Natural killer cell (primary cell): Measurements from ENCODE around the gene ARNT2. TPM values are rescaled to one million over a fixed set of nuclear protein-coding genes. Genes with fewer than 3 reads are reported as not detected.
"Not testable (repeated sequence)": the region's sequence is repeated elsewhere in the genome, so short reads cannot be mapped to it uniquely, and the experiment has no call there.

ENCODE experiments used
- ATAC-seq, 3 donors: fragments of 150-1000 bp in 2 of 3; fragments of 200-7000 bp in 1 of 3; cut with Tn5 transposase; 1 replicate in 1 of 3; 2 replicates in 2 of 3; pipeline ENCODE4 v1.10.0; 2021; ENCODE audit warnings: mild to moderate bottlenecking in 2 of 3, moderate library complexity in 2 of 3
- DNase-seq, 2 donors: peaks; one replicate each; pipeline versions ENCODE4 v3.0.0 to v3.0.0-alpha.2; 2013 to 2021; ENCODE audit warnings: mixed read lengths in 1 of 2
- H3K27ac ChIP-seq: one replicate; pipeline ENCODE4 v1.5.1; 2013; ENCODE audit warnings: mild to moderate bottlenecking, low read length
- H3K27me3 ChIP-seq: one replicate; pipeline ENCODE4 v1.6.1; 2013; ENCODE audit warnings: low read length; ENCODE audit not compliant: control insufficient read depth, insufficient read depth
- H3K36me3 ChIP-seq: one replicate; pipeline ENCODE4 v1.6.1; 2013; ENCODE audit warnings: low read length; ENCODE audit not compliant: control insufficient read depth, insufficient read depth
- H3K4me1 ChIP-seq: one replicate; pipeline ENCODE4 v1.6.1; 2013; ENCODE audit warnings: low read length; ENCODE audit not compliant: control insufficient read depth, insufficient read depth
- H3K4me3 ChIP-seq: one replicate; pipeline ENCODE4 v1.5.1; 2013; ENCODE audit warnings: low read length
- H3K9me3 ChIP-seq: one replicate; pipeline ENCODE4 v1.6.1; 2013; ENCODE audit warnings: low read length; ENCODE audit not compliant: control insufficient read depth, insufficient read depth
- H3K27ac Mint-ChIP-seq, 2 donors: one replicate each; pipeline ENCODE4 v1.8.0; 2022; ENCODE audit warnings: mild to moderate bottlenecking in 2 of 2, mixed read lengths in 2 of 2, moderate library complexity in 1 of 2
- H3K27me3 Mint-ChIP-seq, 2 donors: one replicate each; pipeline ENCODE4 v1.8.0; 2022; ENCODE audit warnings: low read depth in 2 of 2, mixed read lengths in 2 of 2
- H3K36me3 Mint-ChIP-seq: one replicate; pipeline ENCODE4 v1.8.0; 2022; ENCODE audit warnings: mixed read lengths
- H3K4me1 Mint-ChIP-seq, 2 donors: one replicate each; pipeline ENCODE4 v1.8.0; 2022; ENCODE audit warnings: mixed read lengths in 2 of 2
- H3K4me3 Mint-ChIP-seq: one replicate; pipeline ENCODE4 v1.8.0; 2022; ENCODE audit warnings: mild to moderate bottlenecking, moderate library complexity, mixed read lengths
- H3K9me3 Mint-ChIP-seq, 2 donors: one replicate each; pipeline ENCODE4 v1.8.0; 2022; ENCODE audit warnings: mixed read lengths in 2 of 2
- WGBS: methylation state at CpG from one replicate; pipeline ENCODE4 v1.1.7; 2013; ENCODE audit warnings: missing lambda C conversion rate; ENCODE audit not compliant: insufficient coverage; 5-methylcytosine and 5-hydroxymethylcytosine counted together
- intact Hi-C: fragments of 100-400 bp; cut with micrococcal nuclease; formaldehyde crosslinking; loops from one replicate; pipeline ENCODE4 v1.14.2; 2022
- total RNA-seq, 4 donors: library from RNA; stranded (reverse); fragments of 120-200 nt in 1 of 4; gene quantifications; one replicate each; pipeline versions ENCODE4 v1.2.3 to v1.2.4, GENCODE V29; 2013 to 2022
- TF ChIP-seq, protein P1 (sequence below): fragments of 200-600 bp; IDR thresholded peaks from one replicate; pipeline ENCODE4 v1.8.0; 2022; ENCODE audit warnings: antibody characterized with exemption

ARNT2 gene
- total RNA-seq, 3 donors from 2014 or later (not counting 1 experiment from before 2014, with no cell fraction given), result not detected

DNA sequence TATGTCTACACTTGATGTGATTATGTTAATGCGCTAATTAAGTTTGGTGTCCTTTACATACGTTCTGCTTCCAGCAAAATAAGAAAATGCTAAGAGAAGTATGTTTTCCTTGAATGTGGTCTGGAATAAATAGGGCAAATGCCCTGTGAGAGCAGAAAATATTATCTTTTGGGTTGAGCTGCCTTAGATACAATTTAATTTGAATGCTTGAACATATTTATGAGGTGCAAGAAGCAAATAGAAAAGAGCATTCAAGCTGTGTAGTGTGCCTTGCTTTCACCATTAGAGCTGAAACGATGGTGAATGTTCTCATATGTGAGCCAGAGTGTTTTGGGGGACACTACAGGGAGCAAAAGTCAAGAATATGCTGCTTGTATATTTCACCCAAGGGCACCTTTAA is 15.9 kb upstream of the ARNT2 start:
- Histone ChIP-seq H3K9me3 (no peaks in the 10 kb centered on the region), H3K4me3 (no peak overlapping the region), H3K27ac (no peak overlapping the region), H3K36me3 (no peaks in the 10 kb centered on the region), H3K27me3 (no peaks in the 10 kb centered on the region), H3K4me1 (no peaks in the 10 kb centered on the region)
- TF ChIP-seq, protein P1, sequence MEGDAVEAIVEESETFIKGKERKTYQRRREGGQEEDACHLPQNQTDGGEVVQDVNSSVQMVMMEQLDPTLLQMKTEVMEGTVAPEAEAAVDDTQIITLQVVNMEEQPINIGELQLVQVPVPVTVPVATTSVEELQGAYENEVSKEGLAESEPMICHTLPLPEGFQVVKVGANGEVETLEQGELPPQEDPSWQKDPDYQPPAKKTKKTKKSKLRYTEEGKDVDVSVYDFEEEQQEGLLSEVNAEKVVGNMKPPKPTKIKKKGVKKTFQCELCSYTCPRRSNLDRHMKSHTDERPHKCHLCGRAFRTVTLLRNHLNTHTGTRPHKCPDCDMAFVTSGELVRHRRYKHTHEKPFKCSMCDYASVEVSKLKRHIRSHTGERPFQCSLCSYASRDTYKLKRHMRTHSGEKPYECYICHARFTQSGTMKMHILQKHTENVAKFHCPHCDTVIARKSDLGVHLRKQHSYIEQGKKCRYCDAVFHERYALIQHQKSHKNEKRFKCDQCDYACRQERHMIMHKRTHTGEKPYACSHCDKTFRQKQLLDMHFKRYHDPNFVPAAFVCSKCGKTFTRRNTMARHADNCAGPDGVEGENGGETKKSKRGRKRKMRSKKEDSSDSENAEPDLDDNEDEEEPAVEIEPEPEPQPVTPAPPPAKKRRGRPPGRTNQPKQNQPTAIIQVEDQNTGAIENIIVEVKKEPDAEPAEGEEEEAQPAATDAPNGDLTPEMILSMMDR, result no peak
- Mint-ChIP-seq H3K36me3 (no peaks in the 10 kb centered on the region), H3K4me3 (no peak overlapping the region), H3K27ac (no peak overlapping the region), H3K9me3 (no peaks in the 10 kb centered on the region), H3K27me3 (peaks cover 3 to 30% of the 10 kb centered on the region in 2 donors), H3K4me1 (no peaks in the 10 kb centered on the region)
- WGBS, result 59% methylated on average over 3 of the region's 3 CpGs
- no peak for ATAC-seq
- no peak for DNase-seq
- intact Hi-C loops, result no loop called here

DNA sequence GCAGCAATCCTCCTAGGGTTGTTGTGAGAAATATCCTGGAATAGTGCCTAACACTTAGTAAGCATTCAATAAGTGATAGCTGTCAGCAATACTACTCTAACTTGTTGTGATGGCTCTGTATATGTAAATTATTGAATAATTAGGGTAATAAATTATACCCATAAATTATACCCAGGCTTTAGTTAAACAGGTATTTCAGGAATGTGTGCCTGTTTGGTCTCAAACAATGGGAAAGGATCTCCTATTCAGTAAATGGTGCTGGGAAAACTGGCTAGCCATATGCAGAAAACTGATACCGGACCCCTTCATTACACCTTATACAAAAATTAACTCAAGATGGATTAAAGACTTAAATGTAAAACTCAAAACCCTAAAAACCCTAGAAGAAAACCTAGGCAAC is 14.8 kb upstream of the ARNT2 start:
- Mint-ChIP-seq H3K36me3 (no peaks in the 10 kb centered on the region), H3K27ac (no peak overlapping the region), H3K4me1 (no peaks in the 10 kb centered on the region), H3K27me3 (peaks cover 6 to 36% of the 10 kb centered on the region in 2 donors), H3K9me3 (no peaks in the 10 kb centered on the region), H3K4me3 (no peak overlapping the region)
- H3K4me1 ChIP-seq, result no peaks in the 10 kb centered on the region
- 100% methylated on average over 1 of the region's 1 CpG for WGBS
- ATAC-seq (no peak), DNase-seq (no peak)
- H3K27me3 ChIP-seq, result no peaks in the 10 kb centered on the region
- intact Hi-C loops, result no loop called here
- H3K9me3 ChIP-seq, result no peaks in the 10 kb centered on the region
- H3K27ac ChIP-seq, result no peak overlapping the region
- TF ChIP-seq, protein P1, result no peak
- H3K4me3 ChIP-seq, result no peak overlapping the region
- no peaks in the 10 kb centered on the region for H3K36me3 ChIP-seq

DNA sequence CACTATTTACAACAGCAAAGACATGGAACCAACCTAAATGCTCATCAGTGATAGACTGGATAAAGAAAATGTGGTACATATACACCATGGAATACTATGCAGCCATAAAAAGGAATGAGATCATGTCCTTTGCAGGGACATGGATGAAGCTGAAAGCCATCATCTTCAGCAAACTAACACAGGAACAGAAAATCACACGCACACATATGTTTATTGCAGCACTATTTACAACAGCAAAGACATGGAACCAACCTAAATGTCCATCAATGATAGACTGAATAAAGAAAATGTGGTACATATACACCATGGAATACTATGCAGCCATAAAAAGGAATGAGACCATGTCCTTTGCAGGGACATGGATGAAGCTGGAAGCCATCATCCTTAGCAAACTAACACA is 13.2 kb upstream of the ARNT2 start:
- H3K4me3 ChIP-seq, ATAC-seq, H3K4me1 Mint-ChIP-seq, H3K36me3 Mint-ChIP-seq, H3K9me3 Mint-ChIP-seq, intact Hi-C loops, H3K36me3 ChIP-seq, H3K27me3 ChIP-seq, H3K27ac Mint-ChIP-seq, H3K4me3 Mint-ChIP-seq, DNase-seq, H3K27ac ChIP-seq, H3K9me3 ChIP-seq, H3K4me1 ChIP-seq: not testable (repeated sequence)
- WGBS, result no CpG with 5 or more reads among the region's 1 CpG
- peaks cover 11 to 50% of the 10 kb centered on the region in 2 donors for H3K27me3 Mint-ChIP-seq

DNA sequence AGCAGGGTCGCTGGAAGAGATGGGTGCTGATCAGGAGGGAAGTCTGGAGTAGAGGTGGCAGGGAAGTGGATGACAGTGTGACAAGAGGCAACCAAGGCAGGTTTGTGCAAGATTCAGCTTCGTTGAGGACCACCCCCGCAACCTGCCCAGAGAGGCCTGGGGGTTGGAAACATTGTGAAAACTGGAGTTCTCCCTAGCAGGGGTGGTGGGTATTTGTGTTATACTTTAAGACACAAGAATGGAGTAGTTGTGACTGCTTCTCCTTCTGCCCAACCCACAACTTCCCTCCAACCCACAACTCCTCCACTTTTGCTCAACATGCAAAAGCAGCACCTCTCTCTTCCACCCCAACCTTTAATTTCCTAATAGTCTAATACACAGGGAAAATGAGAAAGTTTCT is 8.6 kb upstream of the ARNT2 start:
- H3K27me3 Mint-ChIP-seq, result peaks cover 21 to 67% of the 10 kb centered on the region in 2 donors
- no peaks in the 10 kb centered on the region for H3K4me1 Mint-ChIP-seq
- 88% methylated on average over 3 of the region's 3 CpGs for WGBS
- no peaks in the 10 kb centered on the region for H3K36me3 ChIP-seq
- H3K4me3 ChIP-seq, result no peak overlapping the region
- H3K4me3 Mint-ChIP-seq, result no peak overlapping the region
- H3K4me1 ChIP-seq, result no peaks in the 10 kb centered on the region
- H3K27ac ChIP-seq, result no peak overlapping the region
- TF ChIP-seq, protein P1, result no peak
- ATAC-seq (no peak), DNase-seq (no peak)
- no peaks in the 10 kb centered on the region for H3K36me3 Mint-ChIP-seq
- H3K9me3 ChIP-seq, result no peaks in the 10 kb centered on the region
- no peak overlapping the region for H3K27ac Mint-ChIP-seq
- no peaks in the 10 kb centered on the region for H3K27me3 ChIP-seq
- intact Hi-C loops, result no loop called here
- H3K9me3 Mint-ChIP-seq, result no peaks in the 10 kb centered on the region
